ENCODE data around the gene MILR1.

The MILR1 gene

GRCh38 chr17:64505340-64506200 is 56.7 kb downstream of the MILR1 start (continued):
- peak; percentile 56 for TF ChIP-seq ZNF335 (tag by site-specific recombination; conservative IDR thresholded peaks at IDR 0.05)
- TF ChIP-seq ZSCAN16 (tag by site-specific recombination; IDR thresholded peaks at IDR 0.05): 0 out of 2 replicates have a peak, but pooled peaks have one; percentile 15
- TF ChIP-seq KLF17 (tag by site-specific recombination; IDR thresholded peaks at IDR 0.05): peak; percentile 22; the same call in 1 of the 2 replicates
- TF ChIP-seq ZNF394 (tag by site-specific recombination; IDR thresholded peaks at IDR 0.05; ENCODE audit: borderline replicate concordance): no peak
- TF ChIP-seq ZSCAN5A (tag by site-specific recombination; IDR thresholded peaks at IDR 0.05): no peak
- peak; percentile 73; the same call in 1 of the 2 replicates for TF ChIP-seq KLF16 (tag by site-specific recombination; IDR thresholded peaks at IDR 0.05)
- TF ChIP-seq GLI4 (tag by site-specific recombination; IDR thresholded peaks at IDR 0.05): 0 out of 2 replicates have a peak, but pooled peaks have one; percentile 20
- TF ChIP-seq AEBP2 (tag by site-specific recombination; IDR thresholded peaks at IDR 0.05; ENCODE audit: borderline replicate concordance): no peak
- 0 out of 2 replicates have a peak, but pooled peaks have one; percentile 45 for TF ChIP-seq ZBTB10 (tag by site-specific recombination; IDR thresholded peaks at IDR 0.05)
- no peak for TF ChIP-seq ZNF169 (tag by site-specific recombination; IDR thresholded peaks at IDR 0.05)
- 0 out of 2 replicates have a peak, but pooled peaks have one; percentile 20 for TF ChIP-seq ZNF2 (tag by site-specific recombination; IDR thresholded peaks at IDR 0.05)
- no peak for TF ChIP-seq ZSCAN30 (tag by site-specific recombination; IDR thresholded peaks at IDR 0.05)
- TF ChIP-seq ZNF692 (tag by site-specific recombination; IDR thresholded peaks at IDR 0.05): 0 out of 2 replicates have a peak, but pooled peaks have one; percentile 13
- TF ChIP-seq SP7 (tag by site-specific recombination; IDR thresholded peaks at IDR 0.05): peak; percentile 29; the same call in 1 of the 2 replicates
- TF ChIP-seq ZBTB48 (tag by site-specific recombination; IDR thresholded peaks at IDR 0.05): no peak
- no peak for TF ChIP-seq IKZF3 (tag by site-specific recombination; IDR thresholded peaks at IDR 0.05)
- TF ChIP-seq ZNF560 (tag by site-specific recombination; IDR thresholded peaks at IDR 0.05; ENCODE audit: borderline replicate concordance): no peak
- TF ChIP-seq ZNF518A (tag by site-specific recombination; conservative IDR thresholded peaks at IDR 0.05; ENCODE audit: low read depth): no peak
- TF ChIP-seq ZNF391 (tag by site-specific recombination; IDR thresholded peaks at IDR 0.05; ENCODE audit: borderline replicate concordance, low read depth): peak; percentile 51; the same call in 1 of the 2 replicates
- TF ChIP-seq ZBTB49 (tag by site-specific recombination; IDR thresholded peaks at IDR 0.05; ENCODE audit: low read depth): no peak
- TF ChIP-seq ZFP3 (tag by site-specific recombination; IDR thresholded peaks at IDR 0.05; ENCODE audit: low read depth): peak; percentile 52; the same call in 1 of the 2 replicates
